ENCODE results near the gene GNA14.
A peak's percentile ranks its signal among the peaks of the same experiment; 100 is the strongest.
"Not testable (repeated sequence)": the region's sequence is repeated elsewhere in the genome, so short reads cannot be mapped to it uniquely, and the experiment has no call there.

GNA14 gene

DNA sequence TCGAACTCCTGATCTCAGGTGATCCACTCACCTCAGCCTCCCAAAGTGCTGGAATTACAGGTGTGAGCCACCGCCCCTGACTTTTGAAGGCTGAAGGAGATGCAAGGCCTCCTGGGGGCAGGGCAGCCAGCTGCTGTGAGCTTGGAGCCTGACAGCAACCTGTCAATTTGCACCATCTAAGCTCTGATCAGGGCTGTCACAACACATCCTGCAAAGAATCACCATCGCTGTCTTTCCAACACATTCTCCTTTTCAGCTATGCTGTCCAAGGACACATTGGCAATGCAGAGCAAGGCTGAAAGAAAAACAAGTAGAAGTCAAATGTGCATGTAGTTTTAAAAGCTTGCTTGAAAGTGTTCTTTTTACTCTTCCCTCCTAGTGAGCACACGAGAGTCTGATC is 54.6 kb downstream of the GNA14 start:
- no peak overlapping the region for H3K4me3 ChIP-seq (ENCODE audit: low read depth, low read length)
- DNase-seq (ENCODE audit: low read depth) = no peak

- no peak overlapping the region for H3K4me3 ChIP-seq (ENCODE audit: low read depth, low read length)
- no peak for DNase-seq (ENCODE audit: low read depth)
Measured at GRCh38 chr9:77592476-77592875, 55.6 kb downstream of the GNA14 start.

DNA sequence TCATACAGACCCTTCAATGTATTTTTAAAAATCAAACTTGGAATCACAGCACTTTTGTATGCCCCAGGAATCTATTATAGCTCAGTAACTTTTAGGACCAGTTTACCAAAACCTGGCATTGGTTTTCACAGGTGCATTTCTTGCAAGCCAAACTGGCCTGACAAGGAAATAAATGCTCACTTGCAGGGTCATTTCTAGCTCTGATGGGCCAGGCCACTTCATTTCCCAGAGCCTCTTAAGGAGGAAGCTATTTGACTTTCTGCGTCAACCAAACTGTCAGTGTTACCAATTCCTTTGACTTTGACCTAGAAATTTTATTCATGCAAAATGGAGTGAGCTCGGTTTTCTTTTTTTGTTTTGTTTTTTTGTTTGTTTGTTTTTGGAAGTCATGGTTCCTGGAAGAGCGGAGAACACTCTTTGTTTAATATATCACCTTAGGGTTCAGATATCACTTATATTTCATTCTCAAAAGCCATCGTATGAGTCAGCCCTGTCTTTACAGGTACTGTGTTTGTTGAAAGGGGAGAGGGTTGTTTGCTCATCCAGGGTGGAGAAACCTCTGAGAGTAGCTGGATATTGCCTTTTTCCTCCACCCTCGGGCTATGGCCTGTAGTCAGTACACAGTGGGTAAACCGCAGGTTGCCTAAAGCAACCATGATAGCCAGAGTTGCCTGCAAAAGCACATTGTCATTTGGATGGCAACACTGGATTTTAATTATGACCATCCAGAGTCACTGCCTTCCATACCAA is 58.9 kb downstream of the GNA14 start:
- DNase-seq (ENCODE audit: low read depth) = no peak
- H3K4me3 ChIP-seq (ENCODE audit: low read depth, low read length) = no peak overlapping the region

DNA sequence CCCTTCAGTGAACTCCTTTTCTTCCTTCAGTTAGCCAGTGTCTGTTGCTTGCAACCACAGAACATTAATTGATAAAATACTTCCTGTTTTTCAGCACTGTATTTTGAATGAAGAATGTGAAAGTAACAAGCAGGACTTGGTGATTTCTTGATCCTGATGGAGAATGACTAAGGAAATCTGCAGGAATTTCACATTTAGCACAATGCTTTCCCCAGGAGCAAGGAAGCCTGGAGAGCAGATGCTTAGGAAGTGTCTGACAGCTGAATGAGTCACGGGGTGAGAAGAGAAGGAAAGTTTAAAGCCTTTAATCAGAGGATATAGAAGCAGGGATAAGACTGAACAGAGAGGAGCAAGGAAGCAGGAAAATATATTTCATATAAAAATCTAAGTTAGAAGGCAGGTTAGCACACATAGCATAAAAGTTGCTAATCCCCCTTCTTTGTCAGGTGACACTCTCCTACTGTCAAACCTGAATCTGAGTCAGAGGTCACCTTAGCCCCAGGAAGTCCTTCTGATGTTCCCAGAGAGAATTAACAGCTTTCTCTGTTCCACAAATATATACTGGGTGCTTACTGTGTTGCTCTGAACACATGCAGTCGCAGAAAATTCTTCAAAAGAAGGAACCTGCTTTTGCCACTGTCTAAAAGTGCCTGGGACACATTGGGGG is 59.7 kb downstream of the GNA14 start:
- H3K4me3 ChIP-seq (ENCODE audit: low read depth, low read length) = no peak overlapping the region
- peak; percentile 52 for DNase-seq (ENCODE audit: low read depth)

DNA sequence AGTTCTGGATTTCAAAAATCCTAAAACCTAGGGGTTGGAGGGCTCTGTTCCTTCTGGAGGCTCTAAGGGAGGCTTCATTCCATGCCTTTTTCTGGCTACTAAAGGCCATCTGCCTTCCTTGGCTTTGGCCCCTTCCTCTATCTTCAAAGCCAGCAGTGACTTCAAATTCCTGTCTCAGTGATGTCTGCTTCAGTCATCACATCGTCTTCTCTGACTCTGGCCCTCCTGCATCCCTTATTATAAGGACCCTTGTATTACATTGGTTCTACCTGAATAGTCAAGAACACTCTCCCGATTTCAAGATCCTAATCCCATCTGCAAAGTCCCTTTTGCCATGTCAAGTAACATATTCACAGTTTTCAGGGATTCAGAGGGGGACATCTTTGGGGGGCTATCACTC is 60.3 kb downstream of the GNA14 start:
- DNase-seq (ENCODE audit: low read depth) = no peak
- no peak overlapping the region for H3K4me3 ChIP-seq (ENCODE audit: low read depth, low read length)

DNA sequence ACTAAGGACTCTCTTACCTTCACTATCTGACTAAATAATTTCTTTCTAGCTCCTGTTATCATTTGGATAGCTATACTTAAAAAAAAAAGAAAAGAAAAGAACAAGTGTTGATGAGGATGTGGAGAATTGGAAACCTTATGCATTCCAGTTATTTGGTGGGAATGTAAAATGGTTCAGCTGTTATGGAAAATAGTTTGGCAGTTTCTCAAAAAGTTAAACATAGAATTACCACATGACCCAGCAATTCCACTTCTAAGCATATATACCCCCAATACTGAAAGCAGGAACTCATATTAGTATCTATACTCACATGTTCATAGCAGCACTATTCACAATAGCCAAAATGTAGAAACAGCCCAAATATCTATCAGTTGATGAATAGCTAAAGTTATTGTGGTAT is 61.1 kb downstream of the GNA14 start:
- DNase-seq (ENCODE audit: low read depth) = no peak
- no peak overlapping the region for H3K4me3 ChIP-seq (ENCODE audit: low read depth, low read length)

- no peak overlapping the region for H3K4me3 ChIP-seq (ENCODE audit: low read depth, low read length)
- no peak for DNase-seq (ENCODE audit: low read depth)
Measured at GRCh38 chr9:77586591-77586990, 61.5 kb downstream of the GNA14 start.

- no peak for DNase-seq (ENCODE audit: low read depth)
Measured at GRCh38 chr9:77585335-77585786, 62.8 kb downstream of the GNA14 start.

GRCh38 chr9:77584927-77585326 is 63.2 kb downstream of the GNA14 start:
- not testable (repeated sequence) for H3K4me3 ChIP-seq (ENCODE audit: low read depth, low read length); DNase-seq (ENCODE audit: low read depth)

More at GRCh38 chr9:77585335-77585786, 62.8 kb downstream of the GNA14 start:
- no peak overlapping the region for H3K4me3 ChIP-seq (ENCODE audit: low read depth, low read length)

GRCh38 chr9:77582961-77583576 is 65.1 kb downstream of the GNA14 start:
- no peak for DNase-seq (ENCODE audit: low read depth)
- no peak overlapping the region for H3K4me3 ChIP-seq (ENCODE audit: low read depth, low read length)

DNA sequence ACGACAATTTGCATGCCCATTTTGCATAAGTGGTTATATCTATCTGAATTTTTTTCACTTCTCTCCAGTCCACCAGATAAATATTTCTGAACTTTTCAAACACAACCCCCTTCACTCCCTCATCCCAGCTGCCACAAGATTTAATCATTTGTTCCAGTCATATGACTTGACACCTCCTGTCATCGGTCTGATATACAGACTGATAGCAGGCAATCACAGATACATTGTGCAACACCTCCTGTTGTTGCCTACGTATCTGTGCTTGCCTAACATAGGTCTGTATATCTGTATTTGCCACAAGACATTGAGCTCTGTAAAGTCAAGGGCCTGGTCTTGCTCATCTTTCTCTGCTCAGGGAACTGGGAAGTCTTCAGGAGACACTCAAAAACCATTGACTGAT is 65.6 kb downstream of the GNA14 start:
- DNase-seq (ENCODE audit: low read depth) = no peak
- H3K4me3 ChIP-seq (ENCODE audit: low read depth, low read length) = no peak overlapping the region

- no peak overlapping the region for H3K4me3 ChIP-seq (ENCODE audit: low read depth, low read length)
- no peak for DNase-seq (ENCODE audit: low read depth)
Measured at GRCh38 chr9:77575785-77576184, 72.3 kb downstream of the GNA14 start.

- H3K4me3 ChIP-seq (ENCODE audit: low read depth, low read length) = no peak overlapping the region
- DNase-seq (ENCODE audit: low read depth) = no peak
Measured at GRCh38 chr9:77569335-77569734, 78.8 kb downstream of the GNA14 start.

GRCh38 chr9:77563174-77563573 is 84.9 kb downstream of the GNA14 start:
- DNase-seq (ENCODE audit: low read depth) = no peak
- no peak overlapping the region for H3K4me3 ChIP-seq (ENCODE audit: low read depth, low read length)

GRCh38 chr9:77562019-77562748 is 85.9 kb downstream of the GNA14 start:
- no peak for DNase-seq (ENCODE audit: low read depth)
- no peak overlapping the region for H3K4me3 ChIP-seq (ENCODE audit: low read depth, low read length)

- H3K4me3 ChIP-seq (ENCODE audit: low read depth, low read length) = no peak overlapping the region
- no peak for DNase-seq (ENCODE audit: low read depth)
Measured at GRCh38 chr9:77561331-77562018, 86.6 kb downstream of the GNA14 start.

GRCh38 chr9:77556396-77556795 is 91.7 kb downstream of the GNA14 start:
- no peak for DNase-seq (ENCODE audit: low read depth)
- H3K4me3 ChIP-seq (ENCODE audit: low read depth, low read length) = no peak overlapping the region

- H3K4me3 ChIP-seq (ENCODE audit: low read depth, low read length) = no peak overlapping the region
- no peak for DNase-seq (ENCODE audit: low read depth)
Measured at GRCh38 chr9:77554586-77555105, 93.5 kb downstream of the GNA14 start.

DNA sequence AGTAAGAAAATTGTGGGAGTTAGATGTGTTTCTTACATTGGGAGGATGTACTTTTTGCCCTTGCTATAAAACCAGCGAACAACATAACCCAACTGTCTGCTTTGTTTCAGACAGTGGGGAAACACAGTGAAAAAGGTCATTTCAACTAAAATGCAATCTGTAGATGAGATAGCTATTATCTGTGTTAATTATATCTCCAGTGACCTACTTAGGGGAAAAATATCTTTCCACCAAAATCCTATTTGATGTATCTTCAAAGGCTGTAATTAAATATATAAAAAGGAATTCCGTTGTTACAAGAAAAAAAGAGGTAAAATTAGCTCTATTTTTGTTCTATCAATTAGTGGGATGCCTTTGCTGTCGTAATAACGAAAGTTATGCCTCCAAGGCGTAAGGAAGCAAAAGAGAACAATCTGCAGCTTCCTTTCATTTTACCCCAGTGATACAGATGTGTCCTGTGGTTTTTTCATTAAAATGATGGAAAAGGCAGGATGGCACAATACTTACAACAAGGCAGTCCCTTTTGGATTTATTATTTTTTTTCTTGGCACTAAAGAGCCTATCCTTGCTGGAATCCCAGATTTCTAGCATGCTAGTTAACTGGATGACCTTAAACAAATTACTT is 100.9 kb downstream of the GNA14 start:
- no peak overlapping the region for H3K4me3 ChIP-seq (ENCODE audit: low read depth, low read length)
- DNase-seq (ENCODE audit: low read depth) = no peak

Measured in skeletal muscle cell (primary cell).